ENCODE results near the gene AOPEP. TPM values are rescaled to one million over a fixed set of nuclear protein-coding genes. Genes with fewer than 3 reads are reported as not detected.

Gene AOPEP
- total and polyA plus RNA-seq, 10 donors: 14.8 to 86.1 (median 51.3) TPM

DNA sequence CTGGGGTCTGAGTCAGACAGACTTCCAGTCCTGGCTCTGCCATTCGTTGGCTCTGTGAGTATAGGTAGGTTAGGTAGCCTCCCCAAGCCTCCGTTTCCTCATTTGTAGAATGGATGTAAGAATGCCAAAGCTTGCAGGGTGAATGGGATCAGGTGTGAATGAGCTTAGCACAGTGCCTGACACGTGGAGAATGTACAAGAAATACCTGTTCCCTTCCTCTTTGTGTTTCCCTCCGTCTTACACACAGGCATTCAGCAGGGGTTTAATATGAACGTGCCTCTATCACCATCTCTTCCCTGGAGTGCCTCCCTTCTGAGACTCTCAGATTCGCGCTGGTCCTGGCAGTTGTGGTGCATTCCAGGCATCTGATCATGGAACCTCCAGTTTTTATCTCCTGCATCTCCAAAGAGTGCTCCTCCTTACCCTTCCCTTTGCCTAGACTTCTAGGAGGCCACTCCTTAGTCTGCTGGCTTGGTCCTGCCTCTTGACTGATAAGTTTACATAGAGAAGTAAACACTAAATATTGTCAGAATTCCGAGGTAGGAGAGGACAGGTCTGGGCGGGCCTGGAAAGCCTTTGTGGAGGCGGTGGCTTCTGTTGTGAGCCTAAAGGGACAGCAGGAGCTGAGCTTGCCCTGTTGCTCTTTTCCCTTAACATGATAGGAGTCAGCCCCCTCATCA, 199.4 kb downstream of the AOPEP start:
- Histone ChIP-seq H3K27me3 (replicated peaks in 1 of 7) (no peaks in the 10 kb centered on the region), H3K27ac (no peak overlapping the region), H3K36me3 (peaks cover 0 to 26% (median 3%) of the 10 kb centered on the region in 6 donors), H3K4me3 (no peak overlapping the region), H3K9me3 (no peaks in the 10 kb centered on the region), H3K4me1 (peaks cover 7 to 31% (median 16%) of the 10 kb centered on the region in 6 donors)
- intact Hi-C loops (cut with DNase I; ENCODE audit: low total_unique reads): no loop called here
- 92 to 95% (median 93%) methylated on average over 10 of the region's 10 CpGs for WGBS, 5 donors
- TF ChIP-seq, protein P1, sequence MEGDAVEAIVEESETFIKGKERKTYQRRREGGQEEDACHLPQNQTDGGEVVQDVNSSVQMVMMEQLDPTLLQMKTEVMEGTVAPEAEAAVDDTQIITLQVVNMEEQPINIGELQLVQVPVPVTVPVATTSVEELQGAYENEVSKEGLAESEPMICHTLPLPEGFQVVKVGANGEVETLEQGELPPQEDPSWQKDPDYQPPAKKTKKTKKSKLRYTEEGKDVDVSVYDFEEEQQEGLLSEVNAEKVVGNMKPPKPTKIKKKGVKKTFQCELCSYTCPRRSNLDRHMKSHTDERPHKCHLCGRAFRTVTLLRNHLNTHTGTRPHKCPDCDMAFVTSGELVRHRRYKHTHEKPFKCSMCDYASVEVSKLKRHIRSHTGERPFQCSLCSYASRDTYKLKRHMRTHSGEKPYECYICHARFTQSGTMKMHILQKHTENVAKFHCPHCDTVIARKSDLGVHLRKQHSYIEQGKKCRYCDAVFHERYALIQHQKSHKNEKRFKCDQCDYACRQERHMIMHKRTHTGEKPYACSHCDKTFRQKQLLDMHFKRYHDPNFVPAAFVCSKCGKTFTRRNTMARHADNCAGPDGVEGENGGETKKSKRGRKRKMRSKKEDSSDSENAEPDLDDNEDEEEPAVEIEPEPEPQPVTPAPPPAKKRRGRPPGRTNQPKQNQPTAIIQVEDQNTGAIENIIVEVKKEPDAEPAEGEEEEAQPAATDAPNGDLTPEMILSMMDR (IDR thresholded peaks at IDR 0.05 in 8 of 11, conservative IDR thresholded peaks at IDR 0.05 in 3 of 11): no peak
- TF ChIP-seq POLR2AphosphoS5 (IDR thresholded peaks at IDR 0.05): no peak
- TF ChIP-seq POLR2A (IDR thresholded peaks at IDR 0.05): no peak
- no peak for DNase-seq

DNA sequence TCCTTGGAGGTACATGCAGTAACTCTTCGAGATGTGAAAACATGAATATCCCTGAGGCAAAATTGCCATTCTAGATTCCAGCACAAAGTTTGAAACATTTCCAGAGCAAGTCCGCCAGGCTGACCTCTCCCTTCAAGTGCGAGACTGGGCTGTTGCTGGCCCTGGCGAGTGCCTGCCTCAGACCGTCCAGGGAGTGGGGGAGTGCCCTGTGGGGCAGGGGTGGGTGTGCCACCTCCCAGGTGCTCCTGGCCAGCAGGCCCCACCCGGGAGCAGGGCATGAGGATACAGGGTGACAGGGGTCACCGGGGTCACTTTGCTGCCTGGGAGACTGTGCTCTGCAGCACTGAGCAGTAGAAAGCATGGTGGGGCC, 199.9 kb downstream of the AOPEP start:
- Histone ChIP-seq H3K27ac (no peak overlapping the region), H3K27me3 (replicated peaks in 1 of 7) (no peaks in the 10 kb centered on the region), H3K4me1 (peaks cover 7 to 26% (median 14%) of the 10 kb centered on the region in 6 donors), H3K4me3 (no peak overlapping the region), H3K36me3 (peaks cover 0 to 26% (median 3%) of the 10 kb centered on the region in 6 donors), H3K9me3 (no peaks in the 10 kb centered on the region)
- DNase-seq: no peak
- WGBS, 5 donors: 88 to 98% (median 91%) methylated on average over 5 to 7 of the region's 7 CpGs
- intact Hi-C loops (cut with DNase I; ENCODE audit: low total_unique reads): no loop called here
- TF ChIP-seq, protein P1 (IDR thresholded peaks at IDR 0.05 in 8 of 11, conservative IDR thresholded peaks at IDR 0.05 in 3 of 11): no peak
- no peak for TF ChIP-seq POLR2AphosphoS5 (IDR thresholded peaks at IDR 0.05)
- no peak for TF ChIP-seq POLR2A (IDR thresholded peaks at IDR 0.05)

DNA sequence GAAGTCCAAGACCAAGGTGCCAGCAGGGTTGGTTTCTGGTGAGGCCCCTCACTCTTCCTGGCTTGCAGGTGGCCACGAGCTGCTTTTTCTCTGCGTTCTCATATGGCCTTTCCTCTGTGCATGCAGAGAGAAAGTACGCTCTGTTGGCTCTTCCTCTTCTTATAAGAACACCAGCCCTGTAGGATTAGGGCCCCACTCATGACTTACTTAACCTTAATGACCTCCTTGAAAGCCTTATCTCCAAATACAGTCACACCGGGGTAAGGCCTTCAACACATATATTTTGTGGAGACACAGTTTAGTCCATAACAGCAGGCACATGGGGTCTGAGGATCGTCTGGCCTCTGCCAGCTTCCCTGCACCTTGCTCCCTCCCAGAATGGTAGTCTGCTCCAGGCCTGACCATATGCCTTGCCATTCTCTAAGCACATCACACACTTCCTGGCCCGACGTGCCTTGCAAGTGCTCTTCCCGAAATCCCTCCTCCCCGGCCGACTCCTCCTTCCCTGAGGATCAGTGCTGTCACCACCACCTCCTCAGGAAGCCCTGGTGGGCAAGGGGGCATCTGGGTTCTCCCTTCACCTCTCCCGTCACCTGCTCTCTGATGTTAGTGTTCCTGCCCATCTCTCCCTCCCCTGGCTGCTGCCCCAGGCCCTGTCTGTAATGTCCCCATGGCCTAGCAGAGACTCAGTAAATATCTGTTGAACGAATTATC, 200.7 kb downstream of the AOPEP start:
- H3K9me3 ChIP-seq: no peaks in the 10 kb centered on the region
- 91 to 95% (median 94%) methylated on average over 12 of the region's 12 CpGs for WGBS, 5 donors
- DNase-seq: no peak
- no peak overlapping the region for H3K4me3 ChIP-seq
- intact Hi-C loops (cut with DNase I; ENCODE audit: low total_unique reads): no loop called here
- H3K4me1 ChIP-seq: peaks cover 5 to 18% (median 9%) of the 10 kb centered on the region in 6 donors
- peaks cover 0 to 26% (median 3%) of the 10 kb centered on the region in 6 donors for H3K36me3 ChIP-seq
- H3K27me3 ChIP-seq (replicated peaks in 1 of 7): no peaks in the 10 kb centered on the region
- no peak overlapping the region for H3K27ac ChIP-seq
- TF ChIP-seq, protein P1 (IDR thresholded peaks at IDR 0.05 in 8 of 11, conservative IDR thresholded peaks at IDR 0.05 in 3 of 11): no peak
- TF ChIP-seq POLR2A (IDR thresholded peaks at IDR 0.05) (no peak), POLR2AphosphoS5 (IDR thresholded peaks at IDR 0.05) (no peak)

Data from spleen (tissue), 11 donors.